Activated CD4-positive, alpha-beta T cell treated with anti-CD3 and anti-CD28 coated beads, Interleukin-2, Interleukin-4, amounts not matched to agents 100 ng/mL and 50 ng/mL, durations not matched to agents 16 hours and 8 hours (primary cell): ENCODE data around the gene DRG2.

Source experiments
- DNase-seq: peaks from one replicate; pipeline ENCODE4 v3.0.0-alpha.2; 2020; ENCODE audit warnings: low spot score

DRG2 gene

GRCh38 chr17:18143044-18143936 is 55.5 kb downstream of the DRG2 start:
- DNase-seq, result no peak

- DNase-seq, result no peak
Measured at GRCh38 chr17:18144261-18144660, 56.5 kb downstream of the DRG2 start.

GRCh38 chr17:18144855-18145254 is 57.1 kb downstream of the DRG2 start:
- DNase-seq, result no peak

GRCh38 chr17:18145811-18146210 is 58.1 kb downstream of the DRG2 start:
- no peak for DNase-seq

GRCh38 chr17:18146259-18146658 is 58.5 kb downstream of the DRG2 start:
- DNase-seq, result no peak

- DNase-seq, result no peak
Measured at GRCh38 chr17:18146980-18147379, 59.2 kb downstream of the DRG2 start.

GRCh38 chr17:18148586-18148985 is 60.8 kb downstream of the DRG2 start:
- DNase-seq, result no peak

GRCh38 chr17:18151290-18151689 is 63.5 kb downstream of the DRG2 start:
- no peak for DNase-seq

- DNase-seq, result no peak
Measured at GRCh38 chr17:18155179-18155578, 67.4 kb downstream of the DRG2 start.

GRCh38 chr17:18156171-18156975 is 68.6 kb downstream of the DRG2 start:
- DNase-seq, result no peak

GRCh38 chr17:18156976-18157280 is 69.2 kb downstream of the DRG2 start:
- no peak for DNase-seq
